Upper lobe of right lung (tissue), 1 donor: ENCODE data around the gene JMJD6. TPM values are rescaled to one million over a fixed set of nuclear protein-coding genes. Genes with fewer than 3 reads are reported as not detected.
A peak's percentile ranks its signal among the peaks of the same experiment; 100 is the strongest.

Source experiments
- ATAC-seq: fragments of 200-7000 bp; cut with Tn5 transposase; one replicate; pipeline ENCODE4 v1.9.1; 2020; ENCODE audit warnings: mild to moderate bottlenecking, moderate library complexity
- DNase-seq: peaks from one replicate; pipeline ENCODE4 v3.0.0-alpha.2; 2020
- H3K27ac ChIP-seq: fragments of 200-600 bp; one replicate; pipeline ENCODE4 v1.8.0; 2022
- H3K27me3 ChIP-seq: fragments of 200-600 bp; one replicate; pipeline ENCODE4 v1.8.0; 2022; ENCODE audit warnings: mild to moderate bottlenecking
- H3K36me3 ChIP-seq: fragments of 200-600 bp; one replicate; pipeline ENCODE4 v1.8.0; 2022
- H3K4me1 ChIP-seq: fragments of 200-600 bp; one replicate; pipeline ENCODE4 v1.8.0; 2022
- H3K4me3 ChIP-seq: fragments of 200-600 bp; one replicate; pipeline ENCODE4 v1.8.0; 2022; ENCODE audit warnings: mild to moderate bottlenecking
- H3K9me3 ChIP-seq: fragments of 200-600 bp; one replicate; pipeline ENCODE4 v1.8.0; 2022
- intact Hi-C: fragments of 100-400 bp; cut with DNase I; formaldehyde crosslinking; loops from one replicate; pipeline ENCODE4 v1.11.0; 2022
- total RNA-seq: library from RNA; stranded (reverse); fragmentation: NEBNext Ultra II Directional; extraction: Animal tissue kit (Norgen Biotek cat#: 25700); gene quantifications from one replicate; pipeline ENCODE4 v1.2.1, GENCODE V29; 2021
- TF ChIP-seq, protein P1 (sequence below): fragments of 200-600 bp; IDR thresholded peaks from one replicate; pipeline ENCODE4 v1.8.0; 2022; ENCODE audit warnings: antibody characterized with exemption
- donor health status: DM: no; HTN: yes; CAD: no; lungs with severe emphysema.

Gene JMJD6
- total RNA-seq, 1 donor from 2014 or later = 29.6 TPM

DNA sequence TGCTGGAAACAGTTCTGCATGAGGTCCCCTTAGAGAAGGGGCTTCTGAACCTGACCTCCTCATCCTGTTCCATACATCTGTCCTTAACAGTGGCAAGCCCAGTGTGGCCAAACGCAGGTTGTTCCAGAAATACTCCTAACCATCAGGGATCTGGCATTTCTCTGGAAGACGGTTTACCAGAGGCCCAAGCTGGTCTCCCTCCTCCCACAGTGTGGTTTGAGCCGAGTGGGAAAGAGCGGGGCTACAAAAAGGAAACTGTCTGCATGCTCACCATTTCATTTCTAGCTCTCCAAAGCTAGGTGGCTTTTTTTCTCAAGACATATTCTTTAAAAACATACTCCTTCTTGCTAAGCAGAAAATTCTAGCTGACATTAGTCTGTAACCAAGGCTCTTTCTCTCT, 21.6 kb downstream of the JMJD6 start:
- Histone ChIP-seq H3K4me1 (peaks cover 33% of the 10 kb centered on the region), H3K27ac (no peak overlapping the region)
- TF ChIP-seq, protein P1, sequence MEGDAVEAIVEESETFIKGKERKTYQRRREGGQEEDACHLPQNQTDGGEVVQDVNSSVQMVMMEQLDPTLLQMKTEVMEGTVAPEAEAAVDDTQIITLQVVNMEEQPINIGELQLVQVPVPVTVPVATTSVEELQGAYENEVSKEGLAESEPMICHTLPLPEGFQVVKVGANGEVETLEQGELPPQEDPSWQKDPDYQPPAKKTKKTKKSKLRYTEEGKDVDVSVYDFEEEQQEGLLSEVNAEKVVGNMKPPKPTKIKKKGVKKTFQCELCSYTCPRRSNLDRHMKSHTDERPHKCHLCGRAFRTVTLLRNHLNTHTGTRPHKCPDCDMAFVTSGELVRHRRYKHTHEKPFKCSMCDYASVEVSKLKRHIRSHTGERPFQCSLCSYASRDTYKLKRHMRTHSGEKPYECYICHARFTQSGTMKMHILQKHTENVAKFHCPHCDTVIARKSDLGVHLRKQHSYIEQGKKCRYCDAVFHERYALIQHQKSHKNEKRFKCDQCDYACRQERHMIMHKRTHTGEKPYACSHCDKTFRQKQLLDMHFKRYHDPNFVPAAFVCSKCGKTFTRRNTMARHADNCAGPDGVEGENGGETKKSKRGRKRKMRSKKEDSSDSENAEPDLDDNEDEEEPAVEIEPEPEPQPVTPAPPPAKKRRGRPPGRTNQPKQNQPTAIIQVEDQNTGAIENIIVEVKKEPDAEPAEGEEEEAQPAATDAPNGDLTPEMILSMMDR = no peak

DNA sequence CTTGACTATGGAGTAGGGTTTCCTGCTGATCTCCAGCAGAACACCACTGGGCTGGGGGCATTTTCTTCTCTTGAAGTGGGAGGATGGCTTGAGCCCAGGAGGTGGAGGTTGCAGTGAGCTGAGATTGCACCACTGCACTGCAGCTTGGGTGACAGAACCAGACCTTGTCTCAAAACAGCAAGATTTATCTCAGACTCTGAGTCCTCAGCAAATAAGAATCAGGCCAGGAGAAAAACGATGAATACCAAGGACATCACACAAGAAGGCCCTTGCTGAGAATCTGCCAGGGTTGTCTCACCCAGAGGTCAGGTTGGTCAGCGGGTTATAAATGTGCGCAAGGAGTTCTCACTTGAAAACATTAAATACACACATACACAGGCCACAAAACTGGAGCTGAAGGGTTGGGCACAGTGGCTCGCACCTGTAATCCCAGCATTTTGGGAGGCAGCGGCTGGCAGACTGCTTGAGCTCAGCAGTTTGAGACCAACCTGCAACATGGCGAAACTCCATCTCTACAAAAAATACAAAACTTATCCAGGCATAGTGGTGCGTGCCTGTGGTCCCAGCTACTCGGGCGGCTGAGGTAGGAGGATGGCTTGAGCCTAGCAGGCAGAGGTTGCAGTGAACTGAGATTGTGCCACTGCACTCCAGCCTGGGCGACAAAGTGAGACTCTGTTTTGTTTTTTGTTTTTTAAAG, 23.3 kb downstream of the JMJD6 start:
- no peak overlapping the region for H3K4me3 ChIP-seq
- H3K4me1 ChIP-seq = peaks cover 33% of the 10 kb centered on the region
- intact Hi-C loops = no loop called here
- H3K27ac ChIP-seq = no peak overlapping the region
- no peak for ATAC-seq
- no peaks in the 10 kb centered on the region for H3K9me3 ChIP-seq
- H3K36me3 ChIP-seq = no peaks in the 10 kb centered on the region
- no peaks in the 10 kb centered on the region for H3K27me3 ChIP-seq
- DNase-seq = no peak
- TF ChIP-seq, protein P1 = no peak

More for the DNA sequence above, 21.6 kb downstream of the JMJD6 start:
- H3K9me3 ChIP-seq = no peaks in the 10 kb centered on the region
- no peak overlapping the region for H3K4me3 ChIP-seq
- ATAC-seq = no peak
- DNase-seq = no peak
- H3K27me3 ChIP-seq = no peaks in the 10 kb centered on the region
- no peaks in the 10 kb centered on the region for H3K36me3 ChIP-seq
- intact Hi-C loops = no loop called here

DNA sequence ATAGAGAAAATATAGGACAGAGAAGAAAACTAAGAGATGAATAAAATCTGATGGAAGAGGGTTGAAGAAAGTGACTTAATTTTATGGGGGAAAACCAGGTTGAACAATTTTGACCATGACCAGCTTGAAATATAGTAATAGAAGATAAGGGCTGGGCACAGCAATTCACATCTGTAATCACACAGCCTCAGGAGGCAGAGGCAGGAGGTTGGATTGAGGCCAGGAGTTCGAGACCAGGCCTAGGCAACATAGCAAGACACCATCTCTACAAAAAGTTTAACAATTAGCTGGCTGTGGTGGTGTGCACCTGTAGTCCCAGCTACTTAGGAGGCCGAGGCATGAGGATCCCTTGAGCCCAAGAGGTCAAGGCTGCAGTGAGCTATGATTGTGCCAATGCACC, 24.3 kb downstream of the JMJD6 start:
- Histone ChIP-seq H3K9me3 (no peaks in the 10 kb centered on the region), H3K27ac (no peak overlapping the region), H3K4me1 (peaks cover 36% of the 10 kb centered on the region), H3K36me3 (no peaks in the 10 kb centered on the region), H3K4me3 (no peak overlapping the region), H3K27me3 (no peaks in the 10 kb centered on the region)
- TF ChIP-seq, protein P1 = no peak
- no peak for ATAC-seq
- DNase-seq = no peak
- intact Hi-C loops = no loop called here

DNA sequence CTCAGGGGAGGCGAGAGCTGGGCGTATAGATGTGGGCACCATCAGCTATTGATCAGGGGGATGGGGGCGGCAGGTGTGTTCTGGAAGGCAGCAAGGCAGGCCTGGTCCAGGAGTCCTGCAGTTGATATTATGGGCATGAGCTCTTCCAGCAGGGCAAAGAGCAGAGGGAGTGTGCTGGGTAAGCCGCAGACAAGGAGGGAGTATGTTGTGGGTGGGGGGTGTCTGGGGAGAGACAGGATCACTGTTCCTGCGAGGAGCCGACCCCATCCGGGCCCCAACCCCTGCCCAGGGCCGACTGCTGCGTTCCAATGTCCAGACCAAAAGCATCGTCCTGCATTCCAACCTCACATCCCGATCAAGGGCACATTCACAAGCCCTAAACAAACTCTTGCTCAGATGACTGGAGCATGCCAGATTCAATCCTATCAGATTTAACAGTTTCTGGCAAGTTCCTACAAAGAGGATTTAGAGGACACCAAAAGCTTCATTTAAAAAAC, 24.9 kb downstream of the JMJD6 start:
- Histone ChIP-seq H3K4me1 (peaks cover 42% of the 10 kb centered on the region), H3K27me3 (no peaks in the 10 kb centered on the region), H3K4me3 (no peak overlapping the region), H3K9me3 (no peaks in the 10 kb centered on the region), H3K27ac (peak overlapping the region; percentile 47), H3K36me3 (no peaks in the 10 kb centered on the region)
- TF ChIP-seq, protein P1 = no peak
- ATAC-seq (no peak), DNase-seq (no peak)
- intact Hi-C loops = no loop called here

DNA sequence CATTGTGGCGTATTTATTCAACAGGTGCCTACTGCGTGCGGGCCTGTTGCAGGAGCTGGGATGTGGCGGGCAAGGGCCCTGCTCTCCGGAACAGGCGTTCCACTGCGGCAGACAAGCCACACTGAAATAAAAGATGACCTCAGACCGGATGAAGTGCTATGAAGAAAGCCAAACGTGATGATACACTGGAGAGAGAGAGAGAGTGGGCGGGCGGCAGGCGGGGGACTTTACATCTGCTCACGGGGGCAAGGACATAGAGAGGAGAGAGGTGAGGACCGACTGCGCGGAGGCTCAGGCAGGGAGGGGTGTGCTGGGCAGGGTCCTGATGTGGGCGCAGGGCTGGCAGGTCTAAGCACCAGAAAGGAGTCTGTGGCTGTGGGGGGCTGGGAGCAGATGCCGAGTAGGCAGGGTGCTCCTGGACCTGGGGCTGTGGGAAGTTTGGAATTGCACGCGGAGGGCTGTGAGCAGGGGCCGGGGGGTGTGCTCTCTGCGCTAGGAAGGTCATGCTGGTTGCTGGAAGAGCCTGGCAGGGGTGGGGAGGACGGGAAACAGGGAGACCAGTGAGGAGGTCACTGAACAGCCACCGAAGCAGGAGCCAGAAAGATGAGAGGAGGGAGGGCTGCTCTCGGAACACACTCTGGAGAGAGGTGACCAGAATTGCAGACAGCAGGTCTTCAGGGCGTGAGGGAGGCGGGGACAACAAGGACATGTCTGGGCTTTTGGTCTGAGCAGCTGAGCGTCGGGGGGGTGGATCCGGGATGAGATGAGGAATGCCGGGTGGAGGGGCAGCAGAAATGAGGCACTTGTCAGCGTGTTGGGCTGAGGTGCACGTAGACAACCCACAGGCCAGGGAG, 25.6 kb downstream of the JMJD6 start:
- Histone ChIP-seq H3K27ac (peak overlapping the region; percentile 82), H3K36me3 (no peaks in the 10 kb centered on the region), H3K4me1 (peaks cover 48% of the 10 kb centered on the region), H3K27me3 (no peaks in the 10 kb centered on the region), H3K4me3 (no peak overlapping the region), H3K9me3 (no peaks in the 10 kb centered on the region)
- DNase-seq (no peak), ATAC-seq (peak; percentile 67)
- intact Hi-C loops = no loop called here
- TF ChIP-seq, protein P1 = no peak
